HL-60 (cell line): ENCODE measurements around the gene TSPO2.

Experiments used
- DNase-seq, 2 experiments: peaks; one replicate each; pipeline ENCODE4 v3.0.0-alpha.2; 2010 to 2020; ENCODE audit warnings: low read depth in 1 of 2, low spot score in 1 of 2
- H3K27ac ChIP-seq: fragments of 250-450 bp; sonication (Bioruptor Pico); replicated peaks from 2 replicates; pipeline ENCODE4 v1.5.1; 2020; ENCODE audit warnings: mild to moderate bottlenecking, moderate library complexity
- H3K27me3 ChIP-seq: fragments of 250-450 bp; sonication (Bioruptor Pico); 2 replicates; pipeline ENCODE4 v1.5.1; 2021; ENCODE audit warnings: mild to moderate bottlenecking, moderate library complexity; ENCODE audit not compliant: insufficient read depth, poor library complexity, severe bottlenecking
- H3K4me3 ChIP-seq: replicated peaks from 2 replicates; pipeline ENCODE4 v1.5.1; 2011; ENCODE audit warnings: mild to moderate bottlenecking, control low read depth, low read length; ENCODE audit not compliant: insufficient read depth
- GABPA ChIP-seq: IDR thresholded peaks from 2 replicates; pipeline ENCODE4 v1.6.1; 2012; ENCODE audit warnings: low read depth
- POLR2AphosphoS5 ChIP-seq: IDR thresholded peaks from 2 replicates; pipeline ENCODE4 v1.6.1; 2012; ENCODE audit warnings: low read depth
- SPI1 ChIP-seq: IDR thresholded peaks from 2 replicates; pipeline ENCODE4 v1.6.1; 2012; ENCODE audit warnings: low read depth, mild to moderate bottlenecking, borderline replicate concordance
- TF ChIP-seq, protein P1 (sequence below): IDR thresholded peaks from one replicate; pipeline ENCODE4 v1.5.1; 2011; ENCODE audit warnings: low read length, control low read depth, inconsistent platforms; ENCODE audit not compliant: insufficient read depth
- TF ChIP-seq, protein P2 (sequence below): IDR thresholded peaks from 2 replicates; pipeline ENCODE4 v1.6.1; 2012; ENCODE audit warnings: low read depth; ENCODE audit not compliant: insufficient replicate concordance

TSPO2 gene

DNA sequence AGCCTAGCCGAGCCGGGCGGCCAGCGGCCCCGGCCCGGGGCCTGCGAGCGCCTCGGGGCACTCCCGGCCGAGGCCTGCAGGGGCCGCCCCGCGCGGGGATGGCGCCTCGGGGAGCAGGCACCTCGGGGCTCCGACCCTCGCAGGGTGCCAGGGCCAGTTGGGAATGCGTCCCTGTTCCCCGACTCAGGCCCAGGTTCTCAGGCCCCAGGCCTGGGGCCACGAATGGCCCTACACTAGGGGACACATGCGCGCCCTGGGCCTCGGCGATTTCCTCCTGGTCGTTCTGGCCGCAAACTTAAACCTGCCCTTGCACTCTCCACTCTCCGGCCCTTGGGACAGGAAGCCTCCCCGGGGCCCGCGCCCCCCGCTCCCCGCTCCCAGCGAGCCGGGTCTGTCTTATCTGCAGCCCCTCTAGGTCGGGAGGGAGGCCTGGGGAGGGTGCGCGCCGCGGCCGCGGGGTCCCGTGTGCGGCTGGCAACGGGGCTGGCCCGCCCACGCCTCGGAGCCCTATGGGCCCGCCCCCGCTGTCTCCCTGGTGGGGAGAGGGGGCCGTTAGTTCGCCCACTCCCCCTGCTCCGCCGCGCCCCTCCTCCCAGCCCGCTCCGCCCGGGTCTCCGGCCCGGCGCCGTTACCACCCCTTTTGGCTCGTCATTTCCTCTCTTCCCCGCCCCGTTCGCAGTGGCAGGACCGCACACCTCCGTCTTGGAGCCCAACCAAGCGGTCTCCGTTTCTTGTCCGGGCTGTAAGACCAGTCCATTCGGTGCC lies 31.1 kb downstream of the TSPO2 start:
- TF ChIP-seq, protein P1, sequence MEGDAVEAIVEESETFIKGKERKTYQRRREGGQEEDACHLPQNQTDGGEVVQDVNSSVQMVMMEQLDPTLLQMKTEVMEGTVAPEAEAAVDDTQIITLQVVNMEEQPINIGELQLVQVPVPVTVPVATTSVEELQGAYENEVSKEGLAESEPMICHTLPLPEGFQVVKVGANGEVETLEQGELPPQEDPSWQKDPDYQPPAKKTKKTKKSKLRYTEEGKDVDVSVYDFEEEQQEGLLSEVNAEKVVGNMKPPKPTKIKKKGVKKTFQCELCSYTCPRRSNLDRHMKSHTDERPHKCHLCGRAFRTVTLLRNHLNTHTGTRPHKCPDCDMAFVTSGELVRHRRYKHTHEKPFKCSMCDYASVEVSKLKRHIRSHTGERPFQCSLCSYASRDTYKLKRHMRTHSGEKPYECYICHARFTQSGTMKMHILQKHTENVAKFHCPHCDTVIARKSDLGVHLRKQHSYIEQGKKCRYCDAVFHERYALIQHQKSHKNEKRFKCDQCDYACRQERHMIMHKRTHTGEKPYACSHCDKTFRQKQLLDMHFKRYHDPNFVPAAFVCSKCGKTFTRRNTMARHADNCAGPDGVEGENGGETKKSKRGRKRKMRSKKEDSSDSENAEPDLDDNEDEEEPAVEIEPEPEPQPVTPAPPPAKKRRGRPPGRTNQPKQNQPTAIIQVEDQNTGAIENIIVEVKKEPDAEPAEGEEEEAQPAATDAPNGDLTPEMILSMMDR, result peak; percentile 2
- TF ChIP-seq GABPA, result no peak
- TF ChIP-seq SPI1, result peak; percentile 62; the same call in 1 of the 2 replicates
- TF ChIP-seq POLR2AphosphoS5, result peak; percentile 81
- TF ChIP-seq, protein P2, sequence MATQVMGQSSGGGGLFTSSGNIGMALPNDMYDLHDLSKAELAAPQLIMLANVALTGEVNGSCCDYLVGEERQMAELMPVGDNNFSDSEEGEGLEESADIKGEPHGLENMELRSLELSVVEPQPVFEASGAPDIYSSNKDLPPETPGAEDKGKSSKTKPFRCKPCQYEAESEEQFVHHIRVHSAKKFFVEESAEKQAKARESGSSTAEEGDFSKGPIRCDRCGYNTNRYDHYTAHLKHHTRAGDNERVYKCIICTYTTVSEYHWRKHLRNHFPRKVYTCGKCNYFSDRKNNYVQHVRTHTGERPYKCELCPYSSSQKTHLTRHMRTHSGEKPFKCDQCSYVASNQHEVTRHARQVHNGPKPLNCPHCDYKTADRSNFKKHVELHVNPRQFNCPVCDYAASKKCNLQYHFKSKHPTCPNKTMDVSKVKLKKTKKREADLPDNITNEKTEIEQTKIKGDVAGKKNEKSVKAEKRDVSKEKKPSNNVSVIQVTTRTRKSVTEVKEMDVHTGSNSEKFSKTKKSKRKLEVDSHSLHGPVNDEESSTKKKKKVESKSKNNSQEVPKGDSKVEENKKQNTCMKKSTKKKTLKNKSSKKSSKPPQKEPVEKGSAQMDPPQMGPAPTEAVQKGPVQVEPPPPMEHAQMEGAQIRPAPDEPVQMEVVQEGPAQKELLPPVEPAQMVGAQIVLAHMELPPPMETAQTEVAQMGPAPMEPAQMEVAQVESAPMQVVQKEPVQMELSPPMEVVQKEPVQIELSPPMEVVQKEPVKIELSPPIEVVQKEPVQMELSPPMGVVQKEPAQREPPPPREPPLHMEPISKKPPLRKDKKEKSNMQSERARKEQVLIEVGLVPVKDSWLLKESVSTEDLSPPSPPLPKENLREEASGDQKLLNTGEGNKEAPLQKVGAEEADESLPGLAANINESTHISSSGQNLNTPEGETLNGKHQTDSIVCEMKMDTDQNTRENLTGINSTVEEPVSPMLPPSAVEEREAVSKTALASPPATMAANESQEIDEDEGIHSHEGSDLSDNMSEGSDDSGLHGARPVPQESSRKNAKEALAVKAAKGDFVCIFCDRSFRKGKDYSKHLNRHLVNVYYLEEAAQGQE, result no peak
- peak overlapping the region; percentile 98 for H3K27ac ChIP-seq
- DNase-seq, result peak; percentile 52 to 86
- no peaks in the 10 kb centered on the region for H3K27me3 ChIP-seq
- peak overlapping the region; percentile 82 for H3K4me3 ChIP-seq

DNA sequence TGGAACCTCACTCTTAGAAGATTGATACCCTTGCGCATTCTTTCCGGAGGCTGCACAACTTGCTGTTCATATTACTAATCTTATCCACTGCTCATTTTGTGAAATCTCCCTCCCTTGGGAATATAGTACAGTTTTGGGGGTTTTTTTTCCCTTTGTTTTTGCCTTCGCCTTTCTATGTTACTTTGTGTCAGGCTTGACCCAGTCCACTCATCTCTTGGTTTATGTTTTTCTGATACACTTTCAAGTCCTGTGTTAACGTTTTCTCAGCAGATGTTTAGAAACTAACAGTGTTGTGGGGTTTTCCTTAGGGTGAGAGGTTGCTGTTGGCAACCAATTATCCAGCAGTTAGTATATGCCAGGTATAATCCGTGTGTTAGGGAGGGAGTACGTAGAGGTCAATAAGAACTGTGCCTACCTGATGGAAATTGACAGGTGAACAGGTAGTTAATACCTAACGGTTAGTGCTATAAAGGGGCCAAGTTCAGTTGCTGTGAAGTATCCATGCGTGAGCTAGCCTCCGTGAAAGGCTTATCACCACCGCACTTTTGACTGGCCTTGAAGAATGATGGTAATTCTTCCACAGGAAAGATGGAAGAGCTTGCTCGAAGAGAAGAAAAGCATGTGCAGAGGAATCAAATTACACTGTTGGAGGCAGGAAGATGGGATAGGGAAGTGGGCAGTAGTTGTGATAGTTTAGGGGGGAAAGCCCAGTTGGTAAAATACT lies 31.9 kb downstream of the TSPO2 start:
- no peak for TF ChIP-seq GABPA
- TF ChIP-seq POLR2AphosphoS5, result no peak
- TF ChIP-seq, protein P2, result no peak
- TF ChIP-seq SPI1, result peak; percentile 68; the same call in 1 of the 2 replicates
- TF ChIP-seq, protein P1, result no peak
- H3K4me3 ChIP-seq, result peak overlapping the region; percentile 82
- no peaks in the 10 kb centered on the region for H3K27me3 ChIP-seq
- no peak for DNase-seq
- peak overlapping the region; percentile 98 for H3K27ac ChIP-seq

DNA sequence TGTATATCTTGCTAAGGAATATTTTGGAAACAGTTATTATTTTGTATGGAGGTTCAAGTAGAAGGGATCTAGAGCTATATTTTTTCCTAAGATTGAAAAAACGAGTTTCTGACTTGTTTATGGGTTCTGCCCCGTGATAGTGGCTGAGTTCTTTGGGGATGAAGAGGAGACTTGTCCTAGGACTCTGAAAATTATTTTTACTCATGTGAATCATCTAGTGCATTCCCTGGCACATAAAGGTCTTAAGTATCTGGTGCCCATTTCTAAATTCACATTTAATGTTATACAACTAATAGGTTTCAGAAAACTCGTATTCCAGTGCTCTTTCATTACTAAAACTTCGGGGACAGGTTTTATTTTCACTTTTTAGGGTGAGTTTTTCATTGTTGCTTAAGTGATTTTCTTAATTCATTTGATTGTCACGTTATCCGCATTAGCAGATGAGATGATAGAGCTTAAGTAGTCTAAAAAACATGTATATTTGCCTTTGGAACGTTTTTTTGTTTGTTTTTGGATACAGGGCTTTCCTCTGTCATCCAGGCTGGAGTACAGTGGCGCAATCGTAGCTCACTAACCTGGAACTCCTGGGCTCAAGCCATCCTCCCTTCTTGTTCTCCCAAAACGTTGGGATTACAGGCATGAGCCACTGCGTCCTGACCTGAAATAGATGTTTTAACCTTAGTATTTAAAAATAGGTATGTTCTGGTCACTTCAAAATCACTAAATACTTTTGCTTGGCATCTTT lies 32.6 kb downstream of the TSPO2 start:
- TF ChIP-seq POLR2AphosphoS5, result no peak
- TF ChIP-seq SPI1, result no peak
- DNase-seq, result no peak
- peak overlapping the region; percentile 82 for H3K4me3 ChIP-seq
- no peaks in the 10 kb centered on the region for H3K27me3 ChIP-seq
- H3K27ac ChIP-seq, result peak overlapping the region; percentile 98
